Ovary (tissue), 3 donors: ENCODE results near the gene TICAM2.

Experiments used
- POLR2A ChIP-seq: fragments of 450-650 bp; IDR thresholded peaks from one replicate; pipeline ENCODE4 v1.6.1; 2017; ENCODE audit warnings: antibody characterized with exemption, mild to moderate bottlenecking, moderate library complexity
- TF ChIP-seq, protein P1 (sequence below), 3 donors: fragments of 450-650 bp in 2 of 3; fragments of 200-600 bp in 1 of 3; IDR thresholded peaks; one replicate each; pipeline versions ENCODE4 v1.5.1 to v1.8.0; 2016 to 2022; ENCODE audit warnings: antibody characterized with exemption in 3 of 3, mild to moderate bottlenecking in 1 of 3
- donor health status: DM: no; HTN: no; CAD: no.

DNA sequence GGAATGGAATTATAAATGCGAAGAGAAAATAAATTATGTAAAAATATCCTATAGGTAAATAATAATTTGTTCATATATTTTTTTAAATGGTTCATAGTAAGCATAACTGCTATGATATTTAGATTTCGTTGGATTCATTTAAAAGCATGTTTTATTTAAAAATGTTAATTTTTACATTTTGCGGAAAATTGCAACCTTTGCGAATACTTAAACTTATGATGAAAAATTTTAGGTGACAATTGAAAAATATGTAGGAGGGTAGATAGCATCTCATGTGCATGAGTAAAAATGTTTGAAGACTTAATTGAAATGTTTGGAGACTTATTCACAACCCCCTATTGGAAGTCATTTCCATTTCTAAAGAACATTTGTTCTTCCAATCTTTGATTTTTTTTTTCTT lies 53.6 kb downstream of the TICAM2 start:
- TF ChIP-seq POLR2A = no peak
- TF ChIP-seq, protein P1, sequence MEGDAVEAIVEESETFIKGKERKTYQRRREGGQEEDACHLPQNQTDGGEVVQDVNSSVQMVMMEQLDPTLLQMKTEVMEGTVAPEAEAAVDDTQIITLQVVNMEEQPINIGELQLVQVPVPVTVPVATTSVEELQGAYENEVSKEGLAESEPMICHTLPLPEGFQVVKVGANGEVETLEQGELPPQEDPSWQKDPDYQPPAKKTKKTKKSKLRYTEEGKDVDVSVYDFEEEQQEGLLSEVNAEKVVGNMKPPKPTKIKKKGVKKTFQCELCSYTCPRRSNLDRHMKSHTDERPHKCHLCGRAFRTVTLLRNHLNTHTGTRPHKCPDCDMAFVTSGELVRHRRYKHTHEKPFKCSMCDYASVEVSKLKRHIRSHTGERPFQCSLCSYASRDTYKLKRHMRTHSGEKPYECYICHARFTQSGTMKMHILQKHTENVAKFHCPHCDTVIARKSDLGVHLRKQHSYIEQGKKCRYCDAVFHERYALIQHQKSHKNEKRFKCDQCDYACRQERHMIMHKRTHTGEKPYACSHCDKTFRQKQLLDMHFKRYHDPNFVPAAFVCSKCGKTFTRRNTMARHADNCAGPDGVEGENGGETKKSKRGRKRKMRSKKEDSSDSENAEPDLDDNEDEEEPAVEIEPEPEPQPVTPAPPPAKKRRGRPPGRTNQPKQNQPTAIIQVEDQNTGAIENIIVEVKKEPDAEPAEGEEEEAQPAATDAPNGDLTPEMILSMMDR (IDR thresholded peaks at IDR 0.05) = no peak
